RKO (cell line): ENCODE data around the gene STAU1.
"Not testable (repeated sequence)": the region's sequence is repeated elsewhere in the genome, so short reads cannot be mapped to it uniquely, and the experiment has no call there.

Experiments used
- DNase-seq: peaks from one replicate; pipeline ENCODE4 v3.0.0-alpha.2; 2016; ENCODE audit warnings: low spot score

STAU1 gene

GRCh38 chr20:49165611-49166010 is 22.5 kb downstream of the STAU1 start:
- DNase-seq, result no peak

GRCh38 chr20:49163696-49164095 is 24.4 kb downstream of the STAU1 start:
- DNase-seq, result no peak

GRCh38 chr20:49161428-49162152 is 26.5 kb downstream of the STAU1 start:
- DNase-seq, result no peak

- DNase-seq, result no peak
Measured at GRCh38 chr20:49160057-49160929, 27.8 kb downstream of the STAU1 start.

- DNase-seq, result no peak
Measured at GRCh38 chr20:49157146-49157545, 31.0 kb downstream of the STAU1 start.

- no peak for DNase-seq
Measured at GRCh38 chr20:49156481-49156880, 31.7 kb downstream of the STAU1 start.

GRCh38 chr20:49151436-49151835 is 36.7 kb downstream of the STAU1 start:
- DNase-seq, result no peak

- DNase-seq, result no peak
Measured at GRCh38 chr20:49149281-49150045, 38.7 kb downstream of the STAU1 start.

GRCh38 chr20:49148601-49149000 is 39.5 kb downstream of the STAU1 start:
- DNase-seq, result no peak

- DNase-seq, result no peak
Measured at GRCh38 chr20:49147296-49147695, 40.8 kb downstream of the STAU1 start.

GRCh38 chr20:49146442-49147225 is 41.5 kb downstream of the STAU1 start:
- no peak for DNase-seq

GRCh38 chr20:49140834-49141233 is 47.3 kb downstream of the STAU1 start:
- no peak for DNase-seq

GRCh38 chr20:49140411-49140810 is 47.7 kb downstream of the STAU1 start:
- no peak for DNase-seq

GRCh38 chr20:49138431-49138830 is 49.7 kb downstream of the STAU1 start:
- DNase-seq, result no peak

- no peak for DNase-seq
Measured at GRCh38 chr20:49136817-49137571, 51.1 kb downstream of the STAU1 start.

- not testable (repeated sequence) for DNase-seq
Measured at GRCh38 chr20:49134797-49135196, 53.3 kb downstream of the STAU1 start.

- no peak for DNase-seq
Measured at GRCh38 chr20:49133571-49133970, 54.6 kb downstream of the STAU1 start.

- peak; percentile 84 for DNase-seq
Measured at GRCh38 chr20:49132995-49133478, 55.1 kb downstream of the STAU1 start.

GRCh38 chr20:49123982-49124381 is 64.2 kb downstream of the STAU1 start:
- DNase-seq, result no peak

GRCh38 chr20:49122920-49123319 is 65.2 kb downstream of the STAU1 start:
- no peak for DNase-seq

GRCh38 chr20:49119988-49120387 is 68.1 kb downstream of the STAU1 start:
- DNase-seq, result no peak
